ENCODE data around the gene ZEB2. TPM values are rescaled to one million over a fixed set of nuclear protein-coding genes. Genes with fewer than 3 reads are reported as not detected.

Gene ZEB2
- total and polyA plus RNA-seq, 2 of the 13 experiments (the other 11 are each of a cell fraction or from before 2014, with no cell fraction given) = 0.07 TPM; not detected in 1

DNA sequence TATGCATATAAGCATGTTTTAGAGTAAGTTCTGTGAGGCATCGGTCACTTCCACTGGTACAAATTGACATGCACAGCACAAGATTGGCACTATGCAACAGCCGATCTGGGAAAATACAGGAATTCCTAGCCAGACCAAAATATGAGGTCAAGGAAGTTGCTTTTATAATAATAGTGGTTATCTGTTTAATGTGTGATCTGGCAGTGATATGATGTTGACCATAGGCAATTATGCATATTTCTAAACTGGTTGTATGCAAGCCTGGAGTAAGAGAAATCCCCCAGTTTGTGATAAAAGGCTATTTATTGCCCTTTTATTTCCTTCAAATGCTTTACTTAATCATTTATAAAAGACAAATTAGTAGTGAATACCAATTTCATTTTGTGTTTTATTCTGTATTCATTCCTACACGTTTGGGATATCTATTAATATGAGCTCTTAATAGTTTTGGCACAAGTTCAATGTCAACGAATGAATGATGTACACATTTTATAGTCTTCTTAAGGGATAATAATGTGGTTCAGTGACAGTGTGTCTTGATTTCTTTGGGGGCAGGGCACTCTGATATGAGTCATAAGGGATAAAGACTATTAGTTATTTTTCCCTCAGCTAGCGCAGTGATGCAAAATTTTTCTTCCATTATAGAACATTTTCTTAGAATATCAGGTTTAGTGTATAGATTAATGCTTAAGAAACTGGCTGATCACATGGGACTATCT, 34.7 kb upstream of the ZEB2 start:
- WGBS (ENCODE audit: low lambda C conversion rate) = 10% methylated on average over 5 of the region's 5 CpGs
- no peaks in the 10 kb centered on the region for H4K20me1 ChIP-seq (ENCODE audit: insufficient read depth, low read length)
- ATAC-seq (no peak), DNase-seq (ENCODE audit: low spot score) (no peak), FAIRE-seq (no peak)
- in situ Hi-C loops (cut with HindIII; ENCODE audit: extremely low pct_ligation_motif_present, low pct_unique_long_range_greater_than_20kb) (no loop called here), intact Hi-C loops (cut with micrococcal nuclease; ENCODE audit: unreplicated experiment) (no loop called here)
- H3K4me2 ChIP-seq (ENCODE audit: low read depth, low read length) = no peak overlapping the region
- ChIA-PET CTCF (ENCODE audit: low intra/inter-chr PET ratio, low total read pairs) (no interaction called here), POLR2A (no interaction called here)
- no peak overlapping the region for H3K9ac ChIP-seq (ENCODE audit: insufficient read depth, low read depth, low read length)
- H3K4me1 ChIP-seq (ENCODE audit: insufficient read depth, low read length) = no peaks in the 10 kb centered on the region
- BruUV-seq (replicated peaks) = no TSS peak
- no peak overlapping the region for H3K4me3 ChIP-seq (replicated peaks in 1 of 3; ENCODE audit: insufficient read depth in 1 of 3, low read depth in 2 of 3, low read length in 3 of 3)
- no peaks in the 10 kb centered on the region for H3K9me3 ChIP-seq (ENCODE audit: low read length)
- H3K27ac ChIP-seq (ENCODE audit: extremely low read length, insufficient read depth, low read length) = no peak overlapping the region
- no peak overlapping the region for H2AFZ ChIP-seq (ENCODE audit: low read length)
- no peaks in the 10 kb centered on the region for H3K27me3 ChIP-seq (ENCODE audit: control insufficient read depth in 1 of 2, insufficient read depth in 2 of 2, low read length in 2 of 2)
- H3K36me3 ChIP-seq (replicated peaks in 1 of 2; ENCODE audit: control insufficient read depth in 1 of 2, insufficient read depth in 2 of 2, low read length in 2 of 2) = no peaks in the 10 kb centered on the region
- TF ChIP-seq, protein P1, sequence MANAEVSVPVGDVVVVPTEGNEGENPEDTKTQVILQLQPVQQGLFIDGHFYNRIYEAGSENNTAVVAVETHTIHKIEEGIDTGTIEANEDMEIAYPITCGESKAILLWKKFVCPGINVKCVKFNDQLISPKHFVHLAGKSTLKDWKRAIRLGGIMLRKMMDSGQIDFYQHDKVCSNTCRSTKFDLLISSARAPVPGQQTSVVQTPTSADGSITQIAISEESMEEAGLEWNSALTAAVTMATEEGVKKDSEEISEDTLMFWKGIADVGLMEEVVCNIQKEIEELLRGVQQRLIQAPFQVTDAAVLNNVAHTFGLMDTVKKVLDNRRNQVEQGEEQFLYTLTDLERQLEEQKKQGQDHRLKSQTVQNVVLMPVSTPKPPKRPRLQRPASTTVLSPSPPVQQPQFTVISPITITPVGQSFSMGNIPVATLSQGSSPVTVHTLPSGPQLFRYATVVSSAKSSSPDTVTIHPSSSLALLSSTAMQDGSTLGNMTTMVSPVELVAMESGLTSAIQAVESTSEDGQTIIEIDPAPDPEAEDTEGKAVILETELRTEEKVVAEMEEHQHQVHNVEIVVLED (CRISPR knock-in tag; IDR thresholded peaks at IDR 0.05; ENCODE audit: borderline replicate concordance) = no peak
- TF ChIP-seq RFXANK (CRISPR knock-in tag; IDR thresholded peaks at IDR 0.05) (no peak), TOE1 (CRISPR knock-in tag; IDR thresholded peaks at IDR 0.05) (no peak), ZNF207 (IDR thresholded peaks at IDR 0.05; ENCODE audit: borderline replicate concordance) (no peak), MAFF (IDR thresholded peaks at IDR 0.05; ENCODE audit: low read depth, low read length) (no peak), SNAPC2 (CRISPR knock-in tag; IDR thresholded peaks at IDR 0.05) (no peak), HMGA1 (CRISPR knock-in tag; conservative IDR thresholded peaks at IDR 0.05) (no peak), ZNF788 (CRISPR knock-in tag; IDR thresholded peaks at IDR 0.05; ENCODE audit: borderline replicate concordance) (no peak)
- TF ChIP-seq, protein P2, sequence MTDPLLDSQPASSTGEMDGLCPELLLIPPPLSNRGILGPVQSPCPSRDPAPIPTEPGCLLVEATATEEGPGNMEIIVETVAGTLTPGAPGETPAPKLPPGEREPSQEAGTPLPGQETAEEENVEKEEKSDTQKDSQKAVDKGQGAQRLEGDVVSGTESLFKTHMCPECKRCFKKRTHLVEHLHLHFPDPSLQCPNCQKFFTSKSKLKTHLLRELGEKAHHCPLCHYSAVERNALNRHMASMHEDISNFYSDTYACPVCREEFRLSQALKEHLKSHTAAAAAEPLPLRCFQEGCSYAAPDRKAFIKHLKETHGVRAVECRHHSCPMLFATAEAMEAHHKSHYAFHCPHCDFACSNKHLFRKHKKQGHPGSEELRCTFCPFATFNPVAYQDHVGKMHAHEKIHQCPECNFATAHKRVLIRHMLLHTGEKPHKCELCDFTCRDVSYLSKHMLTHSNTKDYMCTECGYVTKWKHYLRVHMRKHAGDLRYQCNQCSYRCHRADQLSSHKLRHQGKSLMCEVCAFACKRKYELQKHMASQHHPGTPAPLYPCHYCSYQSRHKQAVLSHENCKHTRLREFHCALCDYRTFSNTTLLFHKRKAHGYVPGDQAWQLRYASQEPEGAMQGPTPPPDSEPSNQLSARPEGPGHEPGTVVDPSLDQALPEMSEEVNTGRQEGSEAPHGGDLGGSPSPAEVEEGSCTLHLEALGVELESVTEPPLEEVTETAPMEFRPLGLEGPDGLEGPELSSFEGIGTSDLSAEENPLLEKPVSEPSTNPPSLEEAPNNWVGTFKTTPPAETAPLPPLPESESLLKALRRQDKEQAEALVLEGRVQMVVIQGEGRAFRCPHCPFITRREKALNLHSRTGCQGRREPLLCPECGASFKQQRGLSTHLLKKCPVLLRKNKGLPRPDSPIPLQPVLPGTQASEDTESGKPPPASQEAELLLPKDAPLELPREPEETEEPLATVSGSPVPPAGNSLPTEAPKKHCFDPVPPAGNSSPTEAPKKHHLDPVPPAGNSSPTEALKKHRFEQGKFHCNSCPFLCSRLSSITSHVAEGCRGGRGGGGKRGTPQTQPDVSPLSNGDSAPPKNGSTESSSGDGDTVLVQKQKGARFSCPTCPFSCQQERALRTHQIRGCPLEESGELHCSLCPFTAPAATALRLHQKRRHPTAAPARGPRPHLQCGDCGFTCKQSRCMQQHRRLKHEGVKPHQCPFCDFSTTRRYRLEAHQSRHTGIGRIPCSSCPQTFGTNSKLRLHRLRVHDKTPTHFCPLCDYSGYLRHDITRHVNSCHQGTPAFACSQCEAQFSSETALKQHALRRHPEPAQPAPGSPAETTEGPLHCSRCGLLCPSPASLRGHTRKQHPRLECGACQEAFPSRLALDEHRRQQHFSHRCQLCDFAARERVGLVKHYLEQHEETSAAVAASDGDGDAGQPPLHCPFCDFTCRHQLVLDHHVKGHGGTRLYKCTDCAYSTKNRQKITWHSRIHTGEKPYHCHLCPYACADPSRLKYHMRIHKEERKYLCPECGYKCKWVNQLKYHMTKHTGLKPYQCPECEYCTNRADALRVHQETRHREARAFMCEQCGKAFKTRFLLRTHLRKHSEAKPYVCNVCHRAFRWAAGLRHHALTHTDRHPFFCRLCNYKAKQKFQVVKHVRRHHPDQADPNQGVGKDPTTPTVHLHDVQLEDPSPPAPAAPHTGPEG (CRISPR knock-in tag; IDR thresholded peaks at IDR 0.05) = no peak
- TF ChIP-seq, protein P3, sequence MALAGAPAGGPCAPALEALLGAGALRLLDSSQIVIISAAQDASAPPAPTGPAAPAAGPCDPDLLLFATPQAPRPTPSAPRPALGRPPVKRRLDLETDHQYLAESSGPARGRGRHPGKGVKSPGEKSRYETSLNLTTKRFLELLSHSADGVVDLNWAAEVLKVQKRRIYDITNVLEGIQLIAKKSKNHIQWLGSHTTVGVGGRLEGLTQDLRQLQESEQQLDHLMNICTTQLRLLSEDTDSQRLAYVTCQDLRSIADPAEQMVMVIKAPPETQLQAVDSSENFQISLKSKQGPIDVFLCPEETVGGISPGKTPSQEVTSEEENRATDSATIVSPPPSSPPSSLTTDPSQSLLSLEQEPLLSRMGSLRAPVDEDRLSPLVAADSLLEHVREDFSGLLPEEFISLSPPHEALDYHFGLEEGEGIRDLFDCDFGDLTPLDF (CRISPR knock-in tag; IDR thresholded peaks at IDR 0.05) = no peak
- TF ChIP-seq, protein P4, sequence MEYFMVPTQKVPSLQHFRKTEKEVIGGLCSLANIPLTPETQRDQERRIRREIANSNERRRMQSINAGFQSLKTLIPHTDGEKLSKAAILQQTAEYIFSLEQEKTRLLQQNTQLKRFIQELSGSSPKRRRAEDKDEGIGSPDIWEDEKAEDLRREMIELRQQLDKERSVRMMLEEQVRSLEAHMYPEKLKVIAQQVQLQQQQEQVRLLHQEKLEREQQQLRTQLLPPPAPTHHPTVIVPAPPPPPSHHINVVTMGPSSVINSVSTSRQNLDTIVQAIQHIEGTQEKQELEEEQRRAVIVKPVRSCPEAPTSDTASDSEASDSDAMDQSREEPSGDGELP (IDR thresholded peaks at IDR 0.05; ENCODE audit: borderline replicate concordance, low read depth) = no peak
- H3K79me2 ChIP-seq (ENCODE audit: insufficient read depth, low read length) = no peaks in the 10 kb centered on the region

Data from HepG2 (cell line).